HG02981 (cell line): ENCODE measurements around the gene CHRDL2.

Source experiments
- ATAC-seq: cut with Tn5 transposase; IDR thresholded peaks from one replicate; pipeline ENCODE4 v1.9.1; 2021; ENCODE audit warnings: mild to moderate bottlenecking, moderate library complexity; ENCODE audit not compliant: unreplicated experiment

CHRDL2 gene

DNA sequence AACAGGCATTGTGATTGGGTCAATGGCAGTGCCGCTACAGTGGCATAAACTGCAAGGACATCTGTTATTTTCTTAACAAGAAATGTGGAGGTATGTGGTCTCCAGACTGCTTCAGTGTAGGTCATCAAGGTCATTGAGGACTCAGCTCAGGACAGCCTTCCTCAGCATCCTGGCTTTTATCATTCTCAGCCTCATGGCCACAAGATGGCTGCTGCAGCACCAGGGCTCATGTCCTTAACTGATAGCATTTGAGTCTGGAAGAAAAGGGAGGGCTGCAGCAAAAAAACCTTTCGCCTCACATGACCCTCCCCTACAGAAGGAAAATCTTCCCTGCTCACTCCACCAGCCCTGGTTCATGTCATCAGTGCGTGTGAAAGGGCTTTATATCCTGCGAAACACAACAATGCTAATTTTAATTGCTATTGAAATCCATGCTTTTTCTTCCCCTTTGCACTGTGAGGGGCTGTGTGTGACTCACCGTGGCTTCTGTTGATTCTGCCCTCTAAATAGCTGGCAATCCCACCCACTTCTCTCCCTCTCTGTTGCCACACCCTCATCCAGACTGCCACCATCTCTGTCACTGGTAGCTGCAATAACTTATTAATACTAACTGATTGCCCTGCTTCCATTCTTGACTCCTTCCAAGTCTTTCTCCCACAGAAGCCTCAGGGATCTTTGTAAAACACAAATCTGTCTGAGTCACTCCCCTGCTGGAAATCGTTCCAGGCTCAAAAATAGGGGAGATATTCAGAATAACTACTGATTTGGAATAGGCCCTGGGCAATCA, 43.8 kb downstream of the CHRDL2 start:
- no peak for ATAC-seq

DNA sequence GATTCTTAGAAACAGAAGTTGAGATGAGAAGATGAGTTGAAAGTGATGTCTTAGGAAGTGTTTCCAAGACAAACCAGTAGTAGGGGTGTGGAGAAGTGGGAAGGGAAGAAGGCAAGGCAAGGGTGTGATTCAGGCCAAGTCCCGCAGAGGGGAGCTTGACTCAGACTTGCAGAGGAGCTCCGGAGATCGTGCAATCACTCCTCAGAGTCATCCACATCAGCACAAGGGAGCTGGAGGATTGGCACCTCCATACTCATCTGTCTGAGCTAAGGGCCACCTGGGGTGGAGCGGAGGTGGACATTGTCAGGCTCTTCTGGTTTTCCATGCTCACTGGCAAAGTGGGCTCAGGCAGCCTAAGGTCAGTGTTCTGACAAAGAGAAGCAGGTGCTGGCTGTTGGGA, 44.4 kb downstream of the CHRDL2 start:
- no peak for ATAC-seq

DNA sequence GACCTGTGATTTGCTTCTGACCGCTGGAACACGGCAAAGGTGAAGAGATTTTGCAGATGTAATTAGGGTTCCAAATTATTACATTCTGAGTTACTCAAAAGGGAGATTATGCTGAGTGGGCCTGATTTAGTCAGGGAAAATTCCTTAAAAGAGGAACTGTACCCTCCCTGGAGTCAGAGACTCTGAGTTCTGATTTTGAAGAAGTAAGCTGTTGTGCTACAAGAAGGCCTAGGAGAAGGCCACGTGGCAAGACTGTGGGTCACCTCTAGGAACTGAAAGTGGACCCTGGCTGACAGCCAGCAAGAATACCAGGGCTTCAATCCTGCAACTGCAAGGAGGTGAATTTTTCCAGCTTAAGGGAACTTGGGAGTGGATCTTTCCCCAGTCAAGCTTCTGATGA, 45.3 kb downstream of the CHRDL2 start:
- ATAC-seq, result no peak

DNA sequence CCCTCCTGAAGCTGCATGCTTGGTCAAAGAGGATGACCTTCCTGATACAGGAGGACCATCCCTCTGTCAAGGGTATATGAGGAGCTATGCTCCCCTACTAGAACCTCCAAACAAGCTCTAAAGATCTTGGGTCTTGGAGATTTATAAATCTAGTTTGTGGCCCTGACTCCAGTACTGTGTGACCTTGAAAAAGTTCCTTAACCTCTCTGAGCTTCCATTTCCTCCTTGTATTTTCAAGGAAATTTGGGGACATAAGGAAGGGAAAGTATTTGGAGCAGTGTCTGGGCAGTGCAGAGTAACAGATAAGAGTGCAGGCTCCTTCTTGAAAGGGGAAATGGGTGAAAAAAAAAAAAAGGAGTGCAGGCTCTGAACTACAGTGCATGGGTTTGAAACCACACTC, 45.9 kb downstream of the CHRDL2 start:
- no peak for ATAC-seq

DNA sequence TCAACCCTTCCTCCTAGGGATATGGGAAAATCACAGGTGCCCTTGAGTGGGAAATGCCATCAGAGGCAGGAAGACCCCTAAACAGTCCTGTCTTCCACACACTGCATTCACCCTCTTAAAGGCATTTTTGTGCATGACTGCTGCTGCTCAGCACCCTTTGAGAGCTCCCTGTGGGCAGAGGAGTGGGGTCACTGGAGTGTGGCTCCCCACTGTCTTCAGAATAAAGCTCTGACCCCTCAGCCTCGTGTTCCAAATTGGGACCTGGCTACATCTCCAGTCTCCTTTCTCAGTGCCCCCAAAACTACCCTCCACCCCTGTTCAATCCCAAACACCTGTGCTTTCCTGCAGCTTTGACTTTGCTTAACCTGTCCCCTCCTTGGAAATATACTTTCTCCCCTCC, 46.6 kb downstream of the CHRDL2 start:
- no peak for ATAC-seq

DNA sequence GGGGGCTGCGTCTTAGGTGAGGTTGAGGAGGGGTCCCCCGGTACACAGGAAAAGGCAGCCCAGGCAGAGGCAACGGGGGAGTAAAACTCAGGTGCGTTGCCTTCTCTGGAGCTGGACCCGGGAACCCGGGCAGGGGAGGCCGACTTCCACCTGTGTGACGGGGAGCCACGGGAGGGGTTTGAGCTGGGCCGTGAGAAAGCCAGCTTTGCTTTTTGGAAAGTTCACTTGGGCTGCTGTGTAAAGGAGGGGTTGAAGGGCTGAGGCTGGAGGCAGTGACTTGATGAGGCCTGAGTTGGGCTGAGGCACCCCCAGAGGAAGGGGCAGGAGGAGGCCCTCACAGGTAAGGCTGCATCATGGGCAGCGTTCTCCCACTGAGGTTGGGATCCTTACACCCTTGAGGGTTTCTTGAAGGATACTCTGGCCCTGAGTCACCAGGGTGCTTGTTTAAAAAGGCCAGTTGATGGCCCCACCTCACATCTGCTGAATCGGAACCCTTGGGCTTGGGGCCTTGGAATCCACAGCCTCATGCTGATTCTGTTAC, 47.2 kb downstream of the CHRDL2 start:
- ATAC-seq, result no peak

DNA sequence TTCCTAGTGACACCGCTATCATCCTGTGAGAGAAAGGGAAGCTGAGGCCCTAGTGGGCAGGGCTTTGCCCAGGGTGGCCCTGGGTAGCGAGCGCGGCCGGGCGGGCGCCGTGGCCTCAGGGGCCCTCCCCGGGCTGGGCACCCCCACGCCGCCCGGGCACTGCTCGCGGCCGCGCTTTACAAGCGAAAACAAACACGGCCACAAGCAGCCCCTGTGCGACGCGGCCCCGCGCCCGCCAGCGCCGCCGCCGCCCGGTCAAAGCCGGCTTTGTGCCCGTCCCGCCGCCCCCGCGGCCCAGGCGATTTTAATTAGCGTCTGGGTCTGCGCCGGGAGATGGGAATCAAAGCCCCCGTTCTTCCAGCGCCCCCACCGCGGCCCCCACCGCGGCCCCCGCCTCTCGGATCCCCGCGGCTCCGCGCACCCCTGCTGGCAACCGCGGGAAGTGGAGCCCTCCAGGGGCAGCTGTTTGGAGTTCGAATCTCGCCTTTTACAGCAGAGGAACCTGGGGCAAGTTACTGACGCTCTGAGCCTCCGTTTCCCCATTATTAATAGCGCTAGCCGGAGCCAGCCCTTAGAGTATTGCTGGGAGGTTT, 47.9 kb downstream of the CHRDL2 start:
- no peak for ATAC-seq

DNA sequence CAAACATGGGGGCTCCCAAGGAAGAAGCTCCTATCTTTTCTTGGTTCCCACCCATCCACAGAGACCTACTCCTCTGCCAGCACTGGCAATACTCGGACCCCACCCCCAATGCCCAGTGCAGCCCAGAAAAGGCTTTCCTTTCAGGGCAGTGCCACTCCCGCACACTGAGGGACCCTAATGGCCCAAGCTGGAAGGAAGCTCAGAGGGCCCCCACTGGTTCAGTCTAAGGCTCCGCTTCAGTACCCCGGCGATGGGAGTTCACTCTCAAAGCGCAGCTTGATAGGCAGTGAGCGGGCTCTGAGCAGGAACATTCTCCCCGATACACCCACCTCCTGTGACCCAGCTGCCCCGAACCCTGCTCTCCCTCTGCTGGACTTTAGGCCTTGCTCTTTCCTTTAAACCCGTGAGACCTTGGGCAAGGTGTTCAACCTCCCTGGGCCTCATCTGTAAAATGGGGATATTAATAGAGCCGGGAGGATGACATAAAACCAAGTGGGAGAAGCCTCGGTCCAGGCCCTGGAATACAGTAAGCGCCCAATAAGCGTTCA, 48.4 kb downstream of the CHRDL2 start:
- no peak for ATAC-seq

DNA sequence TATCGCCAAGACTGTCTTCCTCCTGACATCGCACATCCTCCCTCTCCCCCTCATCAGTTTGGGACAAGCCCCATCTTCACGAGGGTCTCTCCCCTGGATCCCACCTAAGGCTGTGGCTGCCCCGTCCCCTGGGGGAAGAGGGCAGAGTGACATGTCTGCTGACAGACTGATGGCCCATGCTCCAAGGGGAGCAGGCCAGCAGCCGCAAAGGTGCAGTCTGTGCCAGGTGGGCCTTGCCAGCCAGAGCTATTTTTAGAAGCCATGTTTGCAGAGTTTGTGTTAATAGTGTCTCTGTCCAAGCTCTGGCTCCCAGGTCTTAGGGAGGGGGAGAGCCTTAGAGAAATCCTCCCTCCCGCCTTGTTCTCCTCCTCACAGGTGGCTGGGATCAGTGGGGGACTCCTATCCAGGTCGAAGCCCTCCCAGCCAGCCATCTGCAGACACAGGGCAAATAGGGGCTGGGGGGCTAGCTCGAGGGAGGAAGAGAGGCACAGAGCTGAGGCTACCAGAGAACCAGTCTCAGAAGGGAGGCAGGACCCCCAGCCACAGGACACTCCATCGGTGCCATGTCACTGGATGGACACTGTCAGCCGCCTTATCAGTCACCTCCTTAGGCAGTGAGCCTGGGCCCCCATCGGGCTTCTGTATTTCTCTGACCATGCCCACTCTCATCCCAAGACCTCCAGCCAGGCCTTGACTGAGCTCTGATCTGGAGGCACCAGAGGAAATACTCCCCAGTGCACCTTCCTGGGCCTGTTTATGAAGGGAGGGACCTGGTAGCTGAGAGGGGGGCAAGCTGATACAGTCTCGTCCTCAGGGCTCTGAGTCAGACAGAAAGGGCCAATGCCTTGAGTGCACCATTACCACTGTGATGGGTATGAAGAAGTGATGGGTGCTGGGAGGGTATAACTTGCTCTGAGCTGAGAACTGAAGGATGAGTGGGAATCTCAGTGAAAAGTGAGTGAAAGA, 49.3 kb downstream of the CHRDL2 start:
- no peak for ATAC-seq

DNA sequence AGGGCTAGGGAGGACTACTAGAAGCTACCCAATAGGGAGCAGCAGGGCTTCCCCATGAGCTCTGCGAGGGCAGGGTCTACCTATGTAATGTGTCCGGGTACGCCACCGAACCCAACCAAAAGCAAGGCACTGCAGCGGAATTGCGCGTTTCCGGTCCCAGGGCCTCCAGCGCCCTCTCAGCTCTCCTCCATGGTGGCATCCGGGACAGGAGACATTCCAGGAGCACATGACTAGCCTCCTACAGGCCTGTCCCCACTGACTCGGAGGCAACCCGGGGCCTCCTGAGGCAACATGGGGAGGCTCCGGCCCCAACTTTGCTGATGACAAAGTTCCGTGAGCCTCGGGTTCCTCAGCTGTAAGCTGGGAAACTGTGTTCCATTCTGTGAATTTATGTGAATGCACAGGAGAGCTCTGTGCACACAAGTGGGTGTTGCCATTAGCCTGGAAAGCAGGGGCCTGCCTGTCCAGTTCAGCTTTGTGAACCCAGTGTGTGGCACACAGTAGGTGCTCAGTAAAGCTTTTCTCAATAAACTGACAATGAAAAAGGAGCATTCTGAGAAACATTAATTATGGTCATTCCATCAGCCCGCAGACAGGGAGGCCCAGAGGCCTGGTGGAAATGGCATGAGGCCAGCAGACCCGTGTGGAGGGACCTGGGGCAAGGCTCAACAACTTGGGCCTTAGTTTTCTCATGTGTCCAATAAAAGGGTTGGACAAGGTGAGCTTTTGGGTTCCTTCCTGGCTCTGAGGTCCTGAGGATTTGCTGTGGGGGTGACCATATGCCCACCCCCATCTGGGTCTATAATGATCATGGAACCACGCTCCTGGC, 50.3 kb downstream of the CHRDL2 start:
- no peak for ATAC-seq

DNA sequence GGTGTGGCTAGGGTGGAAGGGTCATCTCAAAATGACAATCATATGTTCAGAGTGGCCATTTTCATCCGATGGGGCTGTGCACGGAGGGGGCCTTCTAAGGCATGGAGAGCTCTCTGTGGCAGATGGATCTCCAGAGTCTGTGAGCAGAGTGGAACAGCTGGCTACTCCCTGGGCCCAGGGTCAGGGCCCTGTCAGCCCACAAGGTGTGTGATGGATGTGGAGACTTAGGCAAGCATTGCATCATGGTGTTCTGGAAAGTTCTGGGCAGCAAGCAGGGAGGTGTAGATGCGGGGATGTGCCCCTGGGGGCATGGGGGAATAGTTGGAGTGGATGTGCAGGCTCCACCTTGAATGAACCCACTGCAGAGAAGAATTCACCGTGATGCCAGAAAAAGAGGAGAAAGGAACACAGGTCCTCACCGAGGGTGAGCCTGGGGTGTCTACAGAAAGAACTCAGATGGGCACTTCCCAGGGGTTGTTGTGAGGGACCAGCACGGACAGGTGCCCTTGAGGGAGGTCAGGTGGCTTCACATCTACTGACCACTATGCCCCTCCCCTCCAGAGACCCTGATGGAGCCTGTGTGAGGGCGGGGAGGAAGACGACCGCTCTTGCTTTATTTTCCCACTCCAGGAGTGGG, 51.1 kb downstream of the CHRDL2 start:
- ATAC-seq, result no peak

DNA sequence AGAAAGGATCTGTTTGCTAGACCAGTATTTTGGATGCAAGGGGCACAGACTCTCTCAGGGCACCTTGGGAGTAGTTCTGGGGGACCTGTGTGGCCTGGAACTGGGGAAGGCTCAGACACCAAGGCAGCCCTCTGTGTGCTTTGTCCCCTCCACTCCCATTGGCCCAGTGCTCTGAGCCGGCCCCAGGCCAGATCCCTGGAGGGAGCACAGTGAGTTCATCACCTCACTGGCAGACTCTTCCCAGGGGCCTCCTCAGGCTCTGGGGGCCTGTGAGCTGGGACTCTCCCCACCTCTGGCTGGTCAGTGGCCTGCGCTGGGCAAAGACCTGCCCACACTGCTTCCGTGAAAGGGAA, 51.7 kb downstream of the CHRDL2 start:
- ATAC-seq, result no peak

DNA sequence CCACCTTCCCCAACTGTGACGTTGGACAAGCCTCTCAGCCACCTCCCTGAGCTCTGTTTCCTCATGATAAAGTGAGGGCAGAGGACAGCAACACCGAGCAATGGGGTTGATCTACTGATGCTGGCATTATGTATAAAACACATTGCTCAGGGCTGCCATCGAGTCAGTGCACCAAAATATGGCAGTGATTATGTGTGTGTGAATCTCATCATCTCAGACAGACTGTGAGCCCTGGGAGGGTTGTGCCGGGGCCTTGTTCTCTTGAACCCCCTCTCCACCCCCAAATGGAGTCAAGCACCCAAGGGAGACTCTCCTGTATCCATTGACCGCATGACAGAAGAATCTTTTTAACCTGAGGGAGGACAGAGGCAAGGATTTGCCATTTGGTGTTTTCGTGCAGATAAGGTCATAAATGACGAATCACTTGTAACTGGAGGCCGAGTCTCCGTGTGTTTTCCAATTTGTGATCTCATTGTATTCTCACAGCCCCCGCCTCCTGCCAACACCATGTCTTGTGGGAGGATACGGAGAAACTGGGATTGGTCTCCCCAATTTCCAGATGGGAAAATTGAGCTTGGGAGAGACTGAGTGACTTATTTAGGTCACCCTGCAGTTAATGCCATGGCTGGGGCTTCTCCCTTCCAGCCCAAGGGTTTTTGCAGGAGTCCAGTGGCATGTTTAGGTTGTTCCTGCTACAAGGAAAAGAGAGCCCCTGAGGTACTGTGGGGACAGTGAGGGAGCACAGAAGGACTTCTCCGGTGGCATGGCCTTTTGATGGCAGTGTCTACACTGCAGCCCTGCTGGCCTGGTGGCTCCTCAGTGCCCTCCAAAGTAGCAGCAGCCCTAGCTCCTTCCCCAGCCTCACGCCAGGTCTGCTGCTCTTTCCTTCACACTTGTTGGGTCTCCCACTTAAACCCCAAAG, 52.4 kb downstream of the CHRDL2 start:
- no peak for ATAC-seq

DNA sequence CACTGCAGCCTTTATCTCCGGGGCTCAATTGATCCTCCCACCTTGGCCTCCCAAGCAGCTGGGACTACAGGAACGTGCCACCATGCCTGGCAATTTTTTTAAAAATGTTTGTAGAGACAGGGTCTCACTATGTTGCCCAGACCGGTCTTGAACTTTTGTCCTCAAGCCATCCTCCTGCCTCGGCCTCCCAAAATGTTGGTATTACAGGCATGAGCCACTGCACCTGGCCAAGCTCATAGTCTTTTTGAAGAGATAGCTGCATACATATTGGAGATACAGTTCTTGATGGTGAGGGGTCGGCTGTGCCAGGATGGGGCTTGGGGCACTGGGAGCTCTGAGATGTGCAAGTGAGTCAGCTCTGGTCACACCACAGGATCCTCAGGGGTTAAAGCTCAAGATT, 53.2 kb downstream of the CHRDL2 start:
- ATAC-seq, result no peak

DNA sequence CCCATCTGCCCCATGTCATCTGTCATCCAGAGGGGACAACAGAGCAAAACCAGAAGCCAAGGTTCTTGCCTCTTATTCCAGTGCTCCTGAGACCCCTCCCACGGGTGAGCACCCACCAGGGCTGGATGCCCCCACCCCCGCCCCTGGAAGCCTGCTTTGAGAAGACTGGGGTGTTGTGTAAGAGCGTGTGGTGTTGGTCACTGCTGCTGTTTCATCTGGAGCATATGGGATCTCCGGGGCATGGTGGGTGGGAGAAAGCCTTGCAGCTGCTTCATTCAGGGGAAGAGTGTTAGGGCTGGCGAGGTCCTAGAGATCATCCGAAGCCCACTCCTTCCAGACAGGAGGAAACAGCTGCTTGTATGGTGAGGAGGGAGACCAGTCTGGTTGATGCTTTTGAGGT, 54.1 kb downstream of the CHRDL2 start:
- ATAC-seq, result no peak

DNA sequence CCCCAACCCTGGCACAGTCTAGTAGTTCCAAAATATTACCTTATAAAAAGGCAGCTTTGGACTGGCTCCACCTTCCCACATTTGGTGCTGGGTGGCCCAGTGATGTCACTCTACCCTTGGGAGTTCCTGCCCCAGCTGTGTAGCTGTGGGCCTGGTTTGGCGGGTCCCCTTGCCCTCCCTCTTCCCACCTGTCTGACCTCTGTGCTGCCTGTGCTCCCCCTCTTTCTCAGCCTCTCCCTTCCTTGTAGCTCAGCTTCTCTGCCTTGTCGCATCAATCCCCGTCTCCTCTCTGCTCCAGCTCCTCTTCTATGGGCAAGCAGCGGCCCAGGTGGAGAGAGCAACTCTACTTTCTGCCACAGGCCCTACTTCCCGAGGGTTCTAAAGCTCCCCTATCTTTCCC, 54.6 kb downstream of the CHRDL2 start:
- no peak for ATAC-seq

DNA sequence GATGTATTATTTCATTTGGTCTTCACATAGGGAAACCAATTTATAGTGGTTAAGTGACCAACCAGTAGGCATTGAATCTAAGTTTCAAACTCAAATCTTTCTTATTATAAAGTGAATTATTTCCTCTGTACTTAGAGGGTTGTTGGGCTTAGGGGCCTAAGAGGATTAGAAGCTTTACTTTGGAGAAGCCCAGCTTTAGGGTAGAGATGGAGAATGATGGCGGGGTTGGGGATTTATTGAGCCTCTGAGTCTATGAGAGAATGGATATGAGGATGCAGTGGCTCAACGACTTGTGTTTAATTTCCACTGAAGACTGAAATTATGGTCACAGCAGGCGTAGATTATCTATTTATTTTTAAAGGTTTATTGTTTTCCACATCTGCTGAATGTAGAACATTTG, 55.5 kb downstream of the CHRDL2 start:
- ATAC-seq, result no peak

DNA sequence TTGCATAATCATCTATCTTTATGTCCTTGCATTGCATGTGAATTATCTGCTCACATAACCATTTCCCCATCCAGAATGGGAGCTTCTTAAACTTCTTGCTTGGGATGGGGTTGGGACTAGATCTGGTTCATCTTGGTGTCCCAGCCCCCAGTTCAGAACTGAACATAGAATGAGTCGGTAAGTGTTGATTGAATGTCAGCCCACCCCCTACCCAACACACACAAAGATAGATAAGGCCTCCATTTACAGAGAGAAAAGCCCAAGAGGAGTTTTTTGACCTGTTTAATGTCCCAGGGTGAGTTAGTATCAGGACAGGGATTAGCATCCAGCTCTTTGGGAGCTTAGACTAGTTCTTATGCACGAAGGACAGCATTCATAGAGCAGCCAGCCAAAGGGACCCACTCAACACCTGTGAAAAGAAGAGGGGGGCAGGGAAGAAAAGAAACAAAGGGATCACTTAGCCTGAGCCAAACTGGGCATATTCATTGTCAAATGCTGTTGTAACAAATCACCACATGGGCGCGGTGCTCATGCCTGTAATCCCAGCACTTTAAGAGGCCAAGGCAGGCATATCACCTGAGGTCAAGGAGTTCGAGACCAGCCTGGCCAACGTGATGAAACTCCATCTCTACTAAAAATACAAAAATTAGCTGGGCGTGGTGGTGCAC, 57.4 kb downstream of the CHRDL2 start:
- ATAC-seq, result no peak
